Choroid plexus epithelial cell (primary cell): ENCODE measurements around the gene L3MBTL1.

ENCODE experiments used
- DNase-seq: peaks from one replicate; pipeline ENCODE4 v3.0.0-alpha.2; 2010; ENCODE audit warnings: low read depth
- H3K4me3 ChIP-seq: 2 replicates; pipeline ENCODE4 v1.5.1; 2011; ENCODE audit warnings: low read depth, mild to moderate bottlenecking, control low read depth, low read length, moderate library complexity
- TF ChIP-seq, protein P1 (sequence below): conservative IDR thresholded peaks from 2 replicates; pipeline ENCODE4 v1.5.1; 2011; ENCODE audit warnings: low read depth, mild to moderate bottlenecking, control low read depth, inconsistent platforms, low read length, moderate library complexity

The L3MBTL1 gene

DNA sequence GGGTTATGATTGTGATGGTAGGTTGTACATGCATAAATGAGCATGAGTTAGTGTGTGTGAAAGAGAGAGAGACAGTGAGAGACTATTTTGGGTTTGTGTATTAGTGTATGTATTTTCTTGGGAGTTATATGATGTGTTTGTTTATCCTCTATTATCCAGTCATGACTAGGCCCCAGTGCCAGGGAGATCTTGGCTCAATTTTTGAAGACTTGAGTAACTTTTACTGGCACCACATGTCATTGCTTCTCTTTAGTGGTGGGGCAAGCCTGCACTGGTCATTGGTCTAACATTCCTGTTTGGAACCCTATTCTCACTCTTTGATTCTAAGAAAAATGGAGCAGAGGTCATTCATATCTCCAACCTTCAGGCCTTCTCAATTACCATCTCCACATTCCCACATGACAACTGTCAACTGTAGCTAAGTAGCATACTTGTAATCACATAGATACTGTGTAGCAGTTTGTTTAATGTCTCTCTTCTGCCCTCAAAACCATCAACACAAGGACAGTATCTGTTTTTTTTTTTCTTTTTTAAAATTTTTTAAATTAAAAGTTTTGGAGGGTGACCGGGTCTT, 8.8 kb downstream of the L3MBTL1 start:
- DNase-seq, result no peak
- no peak overlapping the region for H3K4me3 ChIP-seq
- TF ChIP-seq, protein P1, sequence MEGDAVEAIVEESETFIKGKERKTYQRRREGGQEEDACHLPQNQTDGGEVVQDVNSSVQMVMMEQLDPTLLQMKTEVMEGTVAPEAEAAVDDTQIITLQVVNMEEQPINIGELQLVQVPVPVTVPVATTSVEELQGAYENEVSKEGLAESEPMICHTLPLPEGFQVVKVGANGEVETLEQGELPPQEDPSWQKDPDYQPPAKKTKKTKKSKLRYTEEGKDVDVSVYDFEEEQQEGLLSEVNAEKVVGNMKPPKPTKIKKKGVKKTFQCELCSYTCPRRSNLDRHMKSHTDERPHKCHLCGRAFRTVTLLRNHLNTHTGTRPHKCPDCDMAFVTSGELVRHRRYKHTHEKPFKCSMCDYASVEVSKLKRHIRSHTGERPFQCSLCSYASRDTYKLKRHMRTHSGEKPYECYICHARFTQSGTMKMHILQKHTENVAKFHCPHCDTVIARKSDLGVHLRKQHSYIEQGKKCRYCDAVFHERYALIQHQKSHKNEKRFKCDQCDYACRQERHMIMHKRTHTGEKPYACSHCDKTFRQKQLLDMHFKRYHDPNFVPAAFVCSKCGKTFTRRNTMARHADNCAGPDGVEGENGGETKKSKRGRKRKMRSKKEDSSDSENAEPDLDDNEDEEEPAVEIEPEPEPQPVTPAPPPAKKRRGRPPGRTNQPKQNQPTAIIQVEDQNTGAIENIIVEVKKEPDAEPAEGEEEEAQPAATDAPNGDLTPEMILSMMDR, result no peak

DNA sequence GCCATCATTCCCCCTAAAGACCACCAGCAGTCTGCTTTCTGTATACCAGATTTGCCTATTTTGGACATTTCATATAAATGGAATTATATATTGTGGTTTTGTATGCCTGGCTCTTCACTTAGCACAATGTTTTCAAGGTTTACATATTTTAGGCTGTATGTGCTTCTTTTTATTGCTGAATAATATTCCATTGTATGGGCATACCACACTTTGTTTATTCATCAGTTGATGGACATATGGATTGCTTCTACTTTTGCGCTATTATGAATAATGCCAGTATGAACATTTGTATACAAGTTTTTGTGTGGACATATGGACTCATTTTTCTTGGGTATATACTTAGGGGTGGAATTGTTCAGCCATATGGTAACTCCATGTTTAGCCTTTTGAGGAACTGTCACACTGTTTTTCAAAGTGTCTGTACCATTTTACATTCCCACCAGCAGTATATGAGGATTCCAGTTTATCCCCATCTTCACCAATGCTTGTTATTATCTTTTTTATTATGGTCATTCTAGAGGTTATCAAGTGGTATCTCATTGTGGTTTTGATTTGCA, 12.7 kb downstream of the L3MBTL1 start:
- H3K4me3 ChIP-seq, result no peak overlapping the region
- DNase-seq, result no peak
- TF ChIP-seq, protein P1, result no peak

DNA sequence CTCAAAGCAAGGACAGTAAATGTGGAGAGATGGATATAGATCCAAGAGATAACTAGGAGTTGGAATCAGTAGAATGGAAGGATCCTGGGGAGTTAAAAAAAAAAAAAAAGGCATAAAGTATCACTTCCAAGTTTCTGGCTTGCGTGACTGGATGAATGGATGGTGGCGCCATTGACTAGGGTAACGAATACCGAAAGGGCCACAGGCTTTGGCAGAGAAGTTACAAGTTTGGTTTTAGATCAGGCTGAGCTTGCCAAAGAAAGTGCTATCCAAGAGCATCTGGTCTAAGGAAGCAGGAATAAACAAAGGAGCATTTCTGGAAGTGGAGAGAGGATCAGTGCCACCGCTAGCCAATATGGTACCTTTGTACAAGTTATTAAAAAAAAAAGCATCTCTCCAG, 17.5 kb downstream of the L3MBTL1 start:
- TF ChIP-seq, protein P1, result no peak
- no peak overlapping the region for H3K4me3 ChIP-seq
- DNase-seq, result no peak

DNA sequence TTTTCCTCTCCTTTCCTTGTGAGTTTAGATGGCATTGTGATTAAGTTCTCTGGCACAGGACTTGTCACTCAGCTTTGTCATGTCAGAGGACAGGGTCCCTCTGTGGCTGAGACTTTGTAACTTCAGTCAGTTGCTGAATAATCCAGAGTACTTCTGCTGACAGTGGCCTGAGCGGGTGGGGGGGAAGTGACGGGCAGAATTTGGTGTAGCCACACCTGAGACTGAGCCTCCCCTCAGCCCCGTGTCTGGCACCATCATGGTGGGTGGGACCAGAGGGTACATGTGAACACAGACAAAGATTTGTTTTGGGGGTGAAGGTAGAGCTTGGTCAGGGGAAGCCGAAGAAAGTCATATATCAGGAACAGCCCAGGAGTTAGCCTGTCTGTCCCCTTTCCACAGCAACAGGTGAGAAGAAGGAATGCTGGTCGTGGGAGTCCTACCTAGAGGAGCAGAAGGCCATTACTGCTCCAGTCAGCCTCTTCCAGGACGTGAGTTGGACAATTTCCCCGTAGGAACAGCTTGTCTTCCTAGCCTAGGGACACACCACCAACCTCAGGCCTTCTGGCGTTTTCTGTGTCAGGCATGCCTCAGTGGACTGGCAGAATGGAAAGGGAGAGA, 20.9 kb downstream of the L3MBTL1 start:
- TF ChIP-seq, protein P1, result no peak
- no peak for DNase-seq
- H3K4me3 ChIP-seq, result no peak overlapping the region

DNA sequence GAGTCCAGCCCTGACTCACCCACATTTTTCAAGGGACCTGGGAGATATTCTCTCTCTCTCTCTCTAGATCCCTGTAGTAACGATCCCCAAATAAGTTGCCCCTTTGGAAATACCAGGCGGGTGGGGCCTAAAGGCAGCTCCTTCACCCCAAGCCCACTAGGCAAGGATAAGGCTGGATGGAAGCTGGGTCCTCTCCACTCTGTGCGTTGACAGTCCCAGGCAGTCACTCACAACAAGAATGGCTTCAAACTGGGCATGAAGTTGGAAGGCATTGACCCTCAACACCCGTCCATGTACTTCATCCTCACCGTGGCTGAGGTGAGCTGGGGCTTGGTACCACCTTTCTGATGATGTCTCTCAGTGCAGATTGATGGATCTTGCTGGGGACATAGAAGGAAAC, 21.6 kb downstream of the L3MBTL1 start:
- H3K4me3 ChIP-seq, result no peak overlapping the region
- TF ChIP-seq, protein P1, result no peak
- DNase-seq, result no peak

DNA sequence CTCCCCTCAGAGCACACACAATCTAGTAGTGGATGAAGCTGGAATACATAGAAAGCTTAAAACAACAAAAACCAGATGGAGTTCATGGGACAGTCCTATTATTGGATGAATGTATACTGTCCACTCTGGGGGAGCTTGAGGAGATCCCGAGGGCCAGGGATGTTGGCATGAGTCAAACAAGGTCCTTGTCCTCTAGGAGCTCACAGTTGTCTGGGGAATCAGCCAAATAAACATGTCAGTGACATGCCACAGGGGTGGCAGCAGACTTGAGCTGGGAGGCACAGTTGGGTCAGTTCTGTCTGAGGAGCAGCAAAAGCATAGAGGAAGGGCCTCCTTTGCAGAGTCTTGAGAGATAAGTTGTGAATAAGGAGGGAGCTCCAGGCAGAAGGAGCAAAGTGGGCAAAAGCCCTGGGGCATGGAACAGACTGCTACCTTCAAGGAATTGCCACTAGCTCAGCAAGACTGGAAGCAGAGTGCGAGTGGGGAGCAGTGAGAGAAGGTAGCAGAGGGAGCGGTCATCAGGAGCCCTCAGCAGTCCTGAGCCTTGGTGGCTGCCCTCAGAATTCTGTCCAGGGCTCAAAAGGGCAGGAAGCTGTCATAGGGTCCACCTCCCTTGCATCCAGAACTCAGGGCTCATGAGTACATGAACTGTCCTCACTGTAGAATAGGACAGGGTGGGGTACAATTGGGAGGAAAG, 22.1 kb downstream of the L3MBTL1 start:
- no peak overlapping the region for H3K4me3 ChIP-seq
- TF ChIP-seq, protein P1, result no peak
- DNase-seq, result no peak
